Hepatocyte (in vitro differentiated cells): ENCODE results near the gene MARK3. TPM values are rescaled to one million over a fixed set of nuclear protein-coding genes. Genes with fewer than 3 reads are reported as not detected.

ENCODE experiments used
- DNase-seq: peaks from one replicate; pipeline ENCODE4 v3.0.0-alpha.2; 2016; ENCODE audit warnings: low spot score
- H2AFZ ChIP-seq: fragments of 200-600 bp; sonication (generic); 2 replicates; pipeline ENCODE4 v1.6.0; 2016; ENCODE audit warnings: antibody characterized with exemption, mild to moderate bottlenecking
- H3K27ac ChIP-seq: fragments of 200-600 bp; sonication (generic); 2 replicates; pipeline ENCODE4 v1.5.1; 2016; ENCODE audit warnings: mild to moderate bottlenecking
- H3K27me3 ChIP-seq: fragments of 200-600 bp; sonication (generic); 2 replicates; pipeline ENCODE4 v1.6.1; 2016
- H3K36me3 ChIP-seq: fragments of 200-600 bp; sonication (generic); replicated peaks from 2 replicates; pipeline ENCODE4 v1.5.1; 2016; ENCODE audit warnings: low read depth; ENCODE audit not compliant: insufficient read depth
- H3K4me1 ChIP-seq: fragments of 200-600 bp; sonication (generic); 2 replicates; pipeline ENCODE4 v1.5.1; 2016; ENCODE audit warnings: mild to moderate bottlenecking, moderate library complexity; ENCODE audit not compliant: insufficient read depth
- H3K4me2 ChIP-seq: fragments of 200-600 bp; sonication (generic); 2 replicates; pipeline ENCODE4 v1.6.0; 2016
- H3K4me3 ChIP-seq: fragments of 200-600 bp; sonication (generic); 2 replicates; pipeline ENCODE4 v1.5.1; 2016; ENCODE audit warnings: mild to moderate bottlenecking
- H3K79me2 ChIP-seq: fragments of 200-600 bp; sonication (generic); 2 replicates; pipeline ENCODE4 v1.6.0; 2017; ENCODE audit warnings: mild to moderate bottlenecking
- H3K9me2 ChIP-seq: fragments of 200-600 bp; sonication (generic); replicated peaks from 2 replicates; pipeline ENCODE4 v1.6.0; 2017; ENCODE audit warnings: mild to moderate bottlenecking; ENCODE audit not compliant: insufficient read depth
- H3K9me3 ChIP-seq: fragments of 200-600 bp; sonication (generic); 2 replicates; pipeline ENCODE4 v1.5.1; 2016; ENCODE audit warnings: low read depth, mild to moderate bottlenecking
- H4K20me1 ChIP-seq: fragments of 200-600 bp; sonication (generic); 2 replicates; pipeline ENCODE4 v1.6.0; 2016; ENCODE audit warnings: mild to moderate bottlenecking; ENCODE audit not compliant: insufficient read depth, poor library complexity, severe bottlenecking
- CTCF ChIP-seq: fragments of 200-600 bp; sonication (generic); IDR thresholded peaks from 2 replicates; pipeline ENCODE4 v1.5.1; 2016; ENCODE audit warnings: antibody characterized with exemption, mild to moderate bottlenecking; ENCODE audit not compliant: poor library complexity
- EZH2 ChIP-seq: fragments of 200-600 bp; sonication (generic); IDR thresholded peaks from 2 replicates; pipeline ENCODE4 v1.6.1; 2016; ENCODE audit warnings: antibody characterized with exemption, mild to moderate bottlenecking, borderline replicate concordance
- EZH2phosphoT487 ChIP-seq: fragments of 200-600 bp; sonication (generic); IDR thresholded peaks from one replicate; pipeline ENCODE4 v1.6.1; 2018; ENCODE audit warnings: antibody characterized with exemption, mild to moderate bottlenecking, low read depth, moderate library complexity; ENCODE audit not compliant: unreplicated experiment, severe bottlenecking
- WGBS: methylation state at CpG from one replicate; pipeline ENCODE4 v1.1.6; 2016; ENCODE audit warnings: low lambda C conversion rate; ENCODE audit errors: missing lambda C conversion rate; 5-methylcytosine and 5-hydroxymethylcytosine counted together
- polyA plus RNA-seq: library from polyadenylated mRNA; unstranded; fragments of >200 nt; fragmentation: Nextera tagmentation; extraction: Ambion mirVana; gene quantifications from 2 replicates; pipeline ENCODE4 v1.2.1, GENCODE V29; 2016
- total RNA-seq: library from RNA; depleted of rRNA; stranded (reverse); fragments of >200 nt; gene quantifications from 2 replicates; pipeline ENCODE4 v1.2.3, GENCODE V29; 2014

Gene MARK3
- total and polyA plus RNA-seq, 2 experiments from 2014 or later: 56.3 to 71.7 TPM

GRCh38 chr14:103539056-103539825 lies 154.0 kb downstream of the MARK3 start:
- Histone ChIP-seq H3K4me3 (no peak overlapping the region), H3K27ac (no peak overlapping the region), H3K9me3 (no peaks in the 10 kb centered on the region), H3K36me3 (no peaks in the 10 kb centered on the region), H4K20me1 (no peaks in the 10 kb centered on the region), H3K4me2 (no peak overlapping the region), H3K4me1 (peaks cover 34% of the 10 kb centered on the region), H3K27me3 (no peaks in the 10 kb centered on the region), H2AFZ (no peak overlapping the region), H3K79me2 (no peaks in the 10 kb centered on the region), H3K9me2 (no peaks in the 10 kb centered on the region)
- no peak for DNase-seq
- TF ChIP-seq CTCF (no peak), EZH2 (no peak), EZH2phosphoT487 (no peak)
- 81% methylated on average over 22 of the region's 28 CpGs for WGBS

- H3K79me2 ChIP-seq: no peaks in the 10 kb centered on the region
- H3K27ac ChIP-seq: peak overlapping the region; percentile 82
- WGBS: 72% methylated on average over 16 of the region's 17 CpGs
- no peaks in the 10 kb centered on the region for H3K9me2 ChIP-seq
- H3K36me3 ChIP-seq: no peaks in the 10 kb centered on the region
- H3K9me3 ChIP-seq: no peaks in the 10 kb centered on the region
- DNase-seq: no peak
- H3K4me1 ChIP-seq: peaks cover 34% of the 10 kb centered on the region
- H2AFZ ChIP-seq: no peak overlapping the region
- no peaks in the 10 kb centered on the region for H4K20me1 ChIP-seq
- TF ChIP-seq EZH2 (no peak), EZH2phosphoT487 (no peak), CTCF (no peak)
- H3K27me3 ChIP-seq: no peaks in the 10 kb centered on the region
- H3K4me3 ChIP-seq: no peak overlapping the region
- peak overlapping the region; percentile 64 for H3K4me2 ChIP-seq
These were observed 155.8 kb downstream of the MARK3 start for GRCh38 chr14:103540821-103541708.

DNA sequence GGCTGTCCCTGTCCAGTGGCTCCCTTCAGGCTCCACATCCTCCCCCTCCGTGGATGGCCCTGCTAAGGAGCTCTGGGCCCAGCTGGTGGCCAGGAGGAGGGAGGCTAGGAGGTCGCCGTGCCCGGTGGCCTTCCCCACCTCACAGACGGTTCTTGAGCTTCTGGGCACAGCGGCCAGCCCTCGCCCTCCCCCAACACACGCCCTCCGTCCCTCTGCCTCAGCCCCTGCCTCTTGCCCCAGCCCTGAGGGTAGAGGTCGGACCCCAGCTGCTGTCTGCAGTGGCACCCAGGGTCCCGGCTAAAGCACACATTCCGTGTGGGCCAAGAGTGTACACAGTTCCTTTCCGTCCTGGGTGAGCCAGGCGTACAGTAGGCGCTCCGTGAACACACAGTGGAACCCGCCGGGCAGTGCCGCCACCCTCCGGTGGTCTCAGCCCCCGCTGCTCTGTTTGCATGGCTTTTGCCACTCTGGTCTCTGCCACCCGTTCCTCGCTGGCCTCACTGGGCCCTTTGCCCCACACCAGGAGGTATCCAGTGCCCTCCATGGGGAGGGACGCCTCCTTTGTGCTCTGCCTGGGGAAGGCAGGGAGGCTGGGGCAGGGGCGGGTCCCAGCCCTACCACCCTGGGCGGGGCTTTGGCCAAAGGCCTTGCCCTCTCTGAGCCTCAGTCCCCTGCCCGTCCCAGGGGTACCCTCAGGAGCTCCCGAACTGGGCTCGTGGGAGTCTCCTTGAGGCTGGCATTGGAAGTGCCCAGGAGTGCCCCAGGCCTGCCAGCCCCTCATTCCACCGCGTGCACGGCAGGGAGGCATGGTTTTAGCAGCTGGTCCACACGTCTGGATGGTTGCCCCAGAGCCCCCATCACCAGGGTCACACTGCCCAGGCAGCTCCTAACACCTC lies 156.7 kb downstream of the MARK3 start:
- Histone ChIP-seq H3K9me3 (no peaks in the 10 kb centered on the region), H3K27me3 (no peaks in the 10 kb centered on the region), H3K4me2 (peak overlapping the region; percentile 72), H3K27ac (peak overlapping the region; percentile 82), H3K4me1 (peaks cover 34% of the 10 kb centered on the region), H4K20me1 (no peaks in the 10 kb centered on the region), H2AFZ (peak overlapping the region; percentile 40), H3K4me3 (no peak overlapping the region), H3K9me2 (no peaks in the 10 kb centered on the region), H3K79me2 (no peaks in the 10 kb centered on the region), H3K36me3 (no peaks in the 10 kb centered on the region)
- TF ChIP-seq EZH2phosphoT487 (no peak), CTCF (no peak), EZH2 (no peak)
- DNase-seq: no peak
- 73% methylated on average over 32 of the region's 33 CpGs for WGBS
